ENCODE results near the gene OR51B4.
"Not testable (repeated sequence)": the region's sequence is repeated elsewhere in the genome, so short reads cannot be mapped to it uniquely, and the experiment has no call there.

Gene OR51B4

DNA sequence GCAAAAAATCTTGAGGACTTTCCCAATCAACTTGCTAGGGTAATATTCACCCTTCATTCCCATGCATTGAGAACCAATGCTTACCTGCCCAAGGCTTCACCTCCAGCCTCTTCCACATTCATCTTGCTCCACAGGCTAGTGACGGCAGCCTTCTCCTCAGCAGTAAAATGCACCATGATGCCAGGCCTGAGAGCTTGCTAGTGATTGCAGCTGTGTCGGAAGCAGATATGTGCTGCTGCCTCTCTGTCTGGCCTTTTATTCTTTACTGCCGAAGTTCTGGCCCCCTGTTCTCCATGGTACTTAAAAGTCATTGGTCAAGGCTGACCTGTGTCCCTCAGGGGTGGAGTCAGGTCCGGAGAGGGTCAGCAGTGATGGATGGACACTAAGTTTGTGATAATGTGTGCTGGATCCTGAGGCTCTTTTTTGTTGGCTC is 32.0 kb downstream of the OR51B4 start, which contains the start of gene HBE1:
Gene HBE1 (minus strand): TSS at position 231 of the 433 bp plus-strand sequence. CDS start 55 bp downstream, at position 176.
- no peak for DNase-seq

DNA sequence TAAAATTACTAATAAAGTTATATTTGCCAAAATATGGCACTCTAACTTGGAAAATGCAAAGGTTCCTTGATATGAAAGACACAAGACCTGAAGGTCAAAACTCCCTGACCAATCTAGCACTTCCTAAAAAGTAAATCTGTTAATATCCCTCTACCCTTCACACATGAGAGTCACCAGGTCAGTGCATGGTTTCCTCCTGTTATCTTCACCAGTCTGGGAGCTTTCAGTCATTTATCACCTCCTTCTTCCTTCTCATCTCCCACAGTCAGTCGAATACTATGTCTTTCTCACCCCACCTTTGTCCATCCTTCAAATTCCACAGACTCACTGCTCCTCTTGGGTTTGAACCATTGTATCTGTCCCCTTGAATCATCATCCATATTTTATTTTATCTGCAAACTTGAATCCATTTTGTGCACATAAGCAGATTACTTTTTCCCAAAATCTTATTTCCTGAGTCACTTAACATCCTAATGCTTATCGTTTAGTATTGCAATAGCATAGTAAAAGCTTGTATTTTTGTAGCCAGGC is 34.6 kb downstream of the OR51B4 start:
- no peak for DNase-seq

DNA sequence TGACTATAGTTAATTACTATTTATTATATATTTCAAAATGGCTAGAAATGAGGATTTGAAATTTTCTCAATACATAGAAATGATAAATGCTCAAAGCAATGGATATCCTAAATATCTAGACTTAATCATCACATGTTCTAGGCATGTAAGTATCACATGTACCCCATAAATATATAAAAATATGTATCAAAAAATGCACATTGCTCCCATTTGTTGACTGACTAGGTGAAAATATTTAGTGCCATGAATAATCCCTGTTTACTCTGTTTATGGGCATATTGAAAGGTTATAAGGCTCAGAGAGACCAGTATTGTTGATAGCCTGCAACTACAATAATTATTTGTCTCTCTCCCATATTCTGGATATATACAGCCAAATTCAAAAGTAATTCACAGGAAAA is 35.1 kb downstream of the OR51B4 start:
- DNase-seq, result no peak

DNA sequence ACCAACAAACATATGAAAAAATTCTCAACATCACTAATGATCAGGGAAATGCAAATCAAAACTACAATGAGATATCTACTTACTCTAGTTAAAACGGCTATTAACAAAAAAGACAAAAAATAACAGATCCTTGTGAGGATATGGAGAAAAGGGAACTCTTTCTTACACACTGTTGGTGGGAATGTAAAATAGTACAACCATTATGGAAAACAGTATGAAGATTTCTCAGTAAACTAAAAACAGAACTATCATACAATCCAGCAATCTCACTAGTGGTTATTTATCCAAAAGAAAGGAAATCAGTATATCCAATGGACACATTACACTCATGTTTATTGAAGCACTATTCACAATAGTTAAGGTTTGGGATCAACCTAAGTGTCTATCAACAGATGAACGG is 35.9 kb downstream of the OR51B4 start:
- no peak for DNase-seq

DNA sequence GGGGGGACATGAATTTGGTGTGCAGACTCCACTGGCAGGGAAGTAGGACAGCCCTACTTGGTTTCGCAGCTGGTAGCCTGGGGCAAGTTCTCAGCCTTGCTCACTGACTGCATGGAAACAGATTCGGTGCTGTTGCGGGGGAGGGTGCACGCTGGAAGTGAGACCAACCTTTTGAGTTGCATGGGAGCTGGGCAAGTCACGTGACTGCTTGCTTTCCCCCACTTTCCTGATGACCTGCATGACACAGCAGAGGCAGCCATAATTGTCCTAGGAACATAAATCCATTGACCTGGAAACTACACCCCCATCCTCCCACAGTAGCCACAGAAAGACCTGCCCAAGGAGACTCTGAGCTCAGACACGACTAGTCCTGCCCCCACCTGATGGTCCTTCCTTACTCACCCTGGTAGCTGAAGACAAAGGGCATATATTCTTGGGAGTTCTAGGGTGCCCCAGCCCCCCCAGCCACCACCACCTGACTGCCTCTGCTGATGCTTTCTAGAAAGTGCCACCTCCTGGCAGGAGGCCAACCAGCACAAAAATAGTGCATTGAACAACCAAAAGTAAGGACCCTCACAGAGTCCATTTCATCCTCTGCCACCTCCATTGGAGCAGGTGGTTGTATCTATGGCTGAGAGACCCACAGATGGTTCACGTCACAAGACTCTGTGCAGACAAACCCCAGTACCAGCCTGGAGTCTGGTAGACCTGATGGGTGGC is 43.0 kb downstream of the OR51B4 start:
- DNase-seq, result no peak

DNA sequence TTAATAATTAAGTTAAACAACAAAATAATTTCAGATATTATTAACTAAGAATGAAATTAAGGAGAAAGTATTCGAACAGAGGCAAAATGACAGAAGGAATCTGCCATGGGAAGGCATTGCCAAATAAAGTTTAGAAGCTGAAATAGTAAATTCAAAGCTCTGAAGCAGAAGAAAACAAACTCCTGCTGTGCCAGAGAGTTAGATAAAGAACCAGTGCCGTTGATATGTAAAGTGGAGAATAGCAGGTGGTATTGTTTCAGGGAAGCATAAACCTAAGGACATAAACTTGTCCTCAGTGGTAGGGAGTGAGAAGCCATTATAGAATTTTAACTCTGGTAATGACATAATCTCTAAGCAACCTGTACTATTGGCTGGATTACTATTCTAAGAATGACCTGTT is 44.5 kb downstream of the OR51B4 start:
- DNase-seq, result no peak

DNA sequence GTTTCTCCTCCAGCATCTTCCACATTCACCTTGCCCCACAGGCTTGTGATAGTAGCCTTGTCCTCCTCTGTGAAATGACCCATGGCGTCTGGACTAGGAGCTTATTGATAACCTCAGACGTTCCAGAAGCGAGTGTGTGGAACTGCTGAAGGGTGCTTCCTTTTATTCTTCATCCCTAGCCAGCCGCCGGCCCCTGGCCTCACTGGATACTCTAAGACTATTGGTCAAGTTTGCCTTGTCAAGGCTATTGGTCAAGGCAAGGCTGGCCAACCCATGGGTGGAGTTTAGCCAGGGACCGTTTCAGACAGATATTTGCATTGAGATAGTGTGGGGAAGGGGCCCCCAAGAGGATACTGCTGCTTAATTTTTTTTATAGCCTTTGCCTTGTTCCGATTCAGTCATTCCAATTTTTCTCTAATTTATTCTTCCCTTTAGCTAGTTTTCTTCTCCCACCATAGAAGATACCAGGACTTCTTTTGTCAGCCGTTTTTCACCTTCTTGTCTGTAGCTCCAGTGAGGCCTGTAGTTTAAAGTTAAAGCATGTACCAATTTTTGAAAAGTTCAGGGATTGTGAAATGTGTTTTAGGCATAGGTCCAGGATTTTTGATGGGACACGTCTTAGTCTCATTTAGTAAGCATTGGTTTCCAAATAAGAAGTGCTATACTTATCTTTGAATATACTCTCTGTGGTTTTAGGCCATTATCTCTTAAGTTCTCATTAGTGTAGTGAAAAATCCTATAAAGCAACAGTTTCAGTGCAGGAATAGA is 46.9 kb downstream of the OR51B4 start, which contains the start of gene HBG2:
Gene HBG2 (minus strand): TSS at position 136 of the 768 bp plus-strand sequence. CDS start 53 bp downstream, at position 83.
- DNase-seq, result not testable (repeated sequence)

DNA sequence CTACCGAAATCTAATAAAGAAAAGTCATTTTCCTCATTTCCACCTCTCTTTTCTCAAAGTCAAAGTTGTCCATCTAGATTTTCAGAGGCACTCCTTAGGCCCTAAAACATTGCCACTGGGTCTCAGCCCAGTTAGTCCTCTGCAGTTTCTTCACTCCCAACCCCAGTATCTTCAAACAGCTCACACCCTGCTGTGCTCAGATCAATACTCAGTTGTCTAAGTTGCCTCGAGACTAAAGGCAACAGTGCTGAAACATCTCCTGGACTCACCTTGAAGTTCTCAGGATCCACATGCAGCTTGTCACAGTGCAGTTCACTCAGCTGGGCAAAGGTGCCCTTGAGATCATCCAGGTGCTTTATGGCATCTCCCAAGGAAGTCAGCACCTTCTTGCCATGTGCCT is 47.7 kb downstream of the OR51B4 start:
- DNase-seq, result not testable (repeated sequence)

DNA sequence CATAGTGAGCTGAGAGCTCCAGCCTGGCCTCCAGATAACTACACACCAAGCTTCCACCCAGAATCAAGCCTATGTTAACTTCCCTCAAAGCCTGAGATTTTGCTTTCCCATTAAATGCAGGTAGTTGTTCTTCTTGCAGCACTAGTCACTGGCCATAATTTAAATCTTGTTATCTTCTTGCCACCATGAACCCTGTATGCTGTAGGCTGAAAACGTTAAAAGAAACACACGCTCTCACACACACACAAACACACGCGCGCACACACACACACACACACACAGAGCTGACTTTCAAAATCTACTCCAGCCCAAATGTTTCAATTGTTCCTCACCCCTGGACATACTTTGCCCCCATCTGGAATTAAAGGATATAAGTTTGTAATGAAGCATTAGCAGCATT is 48.3 kb downstream of the OR51B4 start:
- not testable (repeated sequence) for DNase-seq

DNA sequence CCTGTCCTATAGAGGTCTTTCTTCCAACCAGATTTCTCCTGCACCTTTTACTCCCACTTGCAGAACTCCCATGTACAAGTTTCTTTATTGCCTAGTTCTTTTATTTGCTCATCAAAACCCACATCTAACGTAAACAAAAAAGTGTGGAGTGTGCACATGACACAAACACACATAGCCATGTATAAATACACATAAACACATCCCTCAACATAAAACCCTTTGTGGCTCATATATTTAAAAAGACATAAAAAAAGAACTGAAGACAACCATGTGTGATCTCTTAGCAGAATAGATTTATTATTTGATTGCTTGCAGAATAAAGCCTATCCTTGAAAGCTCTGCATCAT is 48.9 kb downstream of the OR51B4 start:
- no peak for DNase-seq

DNA sequence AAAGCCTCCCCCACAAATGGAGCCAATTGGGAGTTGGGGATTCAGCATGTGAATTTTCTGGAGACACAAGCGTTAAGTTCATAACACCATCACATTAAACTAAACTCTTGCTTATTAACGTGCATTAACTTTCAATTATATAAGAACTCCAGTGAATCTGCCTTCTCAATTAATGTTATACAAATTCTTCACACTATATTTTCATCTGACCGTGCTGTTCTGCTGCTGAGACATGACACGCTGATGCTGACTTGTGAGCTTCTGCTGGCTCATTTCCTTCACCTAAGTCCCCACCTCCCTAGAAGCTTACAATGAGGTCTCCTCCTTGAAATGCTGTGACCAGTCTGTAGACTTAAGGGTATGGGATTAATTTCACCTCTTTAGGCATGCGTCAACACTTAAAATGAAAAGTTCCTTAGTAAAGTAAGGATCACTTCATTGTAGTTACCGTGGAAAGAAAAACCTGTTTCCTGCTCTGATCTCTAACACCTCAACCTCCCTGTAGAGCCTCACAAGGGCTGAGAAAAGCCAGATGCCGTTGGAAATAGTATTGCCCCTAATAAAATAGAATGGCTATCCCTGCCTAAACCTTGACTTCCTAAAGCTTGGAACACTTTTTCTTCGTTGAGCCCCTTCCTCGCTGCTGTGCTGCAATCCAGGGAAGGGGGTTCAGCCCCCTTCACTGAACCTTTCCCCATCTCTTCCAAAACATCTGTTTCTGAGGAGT is 49.4 kb downstream of the OR51B4 start:
- no peak for DNase-seq

DNA sequence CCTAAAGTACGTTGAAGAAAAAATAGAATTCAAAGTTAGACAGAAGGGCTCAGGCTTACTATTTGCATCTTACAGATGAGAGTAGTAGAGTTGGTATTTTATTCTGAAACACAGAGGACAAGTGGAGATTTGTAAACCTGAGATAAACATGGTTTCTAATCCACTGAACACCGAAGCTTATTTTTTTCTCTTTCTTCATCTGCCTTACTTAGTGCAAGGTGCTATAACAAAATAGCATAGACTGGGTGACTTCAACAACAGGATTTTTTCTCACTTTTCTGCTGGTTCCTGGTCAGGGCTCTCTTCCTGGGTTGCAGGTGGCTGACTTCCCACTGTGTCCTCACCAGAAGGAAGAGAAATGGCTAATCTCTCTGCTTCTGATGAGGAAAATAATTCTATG is 50.0 kb downstream of the OR51B4 start:
- no peak for DNase-seq

Measured in bone marrow (tissue), 2 donors.